ENCODE measurements around the gene CCDC112.

Gene CCDC112, protein sequence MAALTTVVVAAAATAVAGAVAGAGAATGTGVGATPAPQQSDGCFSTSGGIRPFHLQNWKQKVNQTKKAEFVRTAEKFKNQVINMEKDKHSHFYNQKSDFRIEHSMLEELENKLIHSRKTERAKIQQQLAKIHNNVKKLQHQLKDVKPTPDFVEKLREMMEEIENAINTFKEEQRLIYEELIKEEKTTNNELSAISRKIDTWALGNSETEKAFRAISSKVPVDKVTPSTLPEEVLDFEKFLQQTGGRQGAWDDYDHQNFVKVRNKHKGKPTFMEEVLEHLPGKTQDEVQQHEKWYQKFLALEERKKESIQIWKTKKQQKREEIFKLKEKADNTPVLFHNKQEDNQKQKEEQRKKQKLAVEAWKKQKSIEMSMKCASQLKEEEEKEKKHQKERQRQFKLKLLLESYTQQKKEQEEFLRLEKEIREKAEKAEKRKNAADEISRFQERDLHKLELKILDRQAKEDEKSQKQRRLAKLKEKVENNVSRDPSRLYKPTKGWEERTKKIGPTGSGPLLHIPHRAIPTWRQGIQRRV

DNA sequence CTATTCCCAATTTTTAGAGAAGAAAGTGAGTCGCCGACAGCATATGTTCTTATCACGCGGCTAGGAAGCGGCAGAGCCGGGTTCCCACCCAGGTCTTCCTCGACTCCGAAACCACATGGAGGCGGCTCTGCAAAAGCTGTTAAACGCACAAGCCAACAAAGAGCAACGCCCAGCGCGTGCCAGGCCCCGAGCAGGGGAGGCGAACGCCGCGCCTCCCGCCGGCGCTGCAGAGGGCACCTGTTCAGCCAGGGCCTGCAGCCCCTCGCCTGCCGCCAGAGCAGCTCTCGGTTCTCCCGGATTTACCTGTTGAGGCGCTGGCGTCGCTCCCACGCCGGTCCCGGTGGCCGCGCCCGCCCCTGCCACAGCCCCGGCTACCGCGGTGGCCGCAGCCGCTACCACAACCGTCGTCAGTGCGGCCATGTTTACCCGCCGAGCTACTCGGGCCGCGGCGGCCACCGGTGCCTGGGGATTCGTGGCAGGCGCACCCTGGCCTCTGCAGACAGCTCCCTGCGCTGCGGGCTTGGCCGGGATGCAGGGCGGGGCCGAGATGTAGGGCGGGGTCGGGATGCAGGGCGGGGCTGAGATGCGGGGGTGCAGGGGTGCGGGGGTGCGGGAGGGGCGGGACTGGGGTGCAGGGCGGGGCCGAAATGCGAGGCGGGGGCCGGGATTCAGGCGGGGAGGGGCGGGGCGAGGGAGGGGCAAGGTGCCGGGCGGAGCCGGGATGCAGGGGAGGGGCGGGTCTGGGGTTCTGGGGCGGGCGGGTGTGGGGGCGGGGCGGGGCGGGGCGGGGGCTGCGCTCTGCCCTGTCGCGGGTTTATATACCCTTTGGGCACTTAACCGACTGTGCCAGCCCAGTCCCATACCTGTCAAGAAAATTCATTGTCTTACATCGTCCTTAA lies at the start of gene CCDC112:
Gene CCDC112, minus strand, starts transcription at position 531 of the 899 bp plus-strand sequence. Its CDS starts 111 bp downstream, at position 420.
- peak; percentile 80 for DNase-seq (ENCODE audit: low read depth, low spot score)

- DNase-seq (ENCODE audit: low read depth, low spot score): no peak
These were observed 48.9 kb upstream of the CCDC112 start for GRCh38 chr5:115345344-115345743.

GRCh38 chr5:115343855-115344254 lies 47.4 kb upstream of the CCDC112 start:
- no peak for DNase-seq (ENCODE audit: low read depth, low spot score)

DNA sequence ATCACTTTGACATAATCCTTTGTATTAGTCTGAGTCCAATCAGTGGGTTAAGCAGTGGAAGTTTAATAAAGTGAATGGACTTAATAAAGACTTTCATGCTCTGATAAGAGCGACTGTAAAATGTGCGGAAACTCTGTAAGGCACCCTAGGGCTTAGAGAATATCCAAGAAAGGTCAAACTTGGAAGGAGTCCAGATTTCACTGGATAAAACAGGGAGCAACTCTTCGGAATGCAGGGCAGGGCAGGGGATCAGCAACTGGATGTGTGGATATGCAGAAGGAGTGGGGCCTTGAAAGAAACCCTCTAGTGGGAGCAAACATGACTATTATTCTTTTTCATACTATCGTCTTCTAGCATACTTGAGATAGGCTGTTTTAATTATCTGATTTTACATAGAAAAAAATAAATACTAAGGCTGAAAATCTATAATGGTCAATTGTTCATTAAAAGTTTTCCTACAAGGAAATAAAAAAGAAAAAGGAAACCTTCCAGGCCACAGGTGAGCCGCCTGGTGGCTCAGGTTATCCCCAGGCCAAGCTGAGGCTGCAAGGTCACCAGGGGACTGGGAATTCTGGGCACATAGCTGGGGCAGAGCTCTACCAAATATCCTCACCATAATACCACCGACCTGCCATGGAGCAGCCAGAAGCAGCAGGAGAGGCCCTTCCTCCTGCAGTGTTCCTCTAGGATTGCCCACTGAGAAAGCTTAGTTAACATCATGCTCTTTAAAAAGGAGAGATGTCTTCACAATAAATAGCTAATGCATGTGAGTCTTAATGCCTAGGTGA lies 46.3 kb upstream of the CCDC112 start:
- no peak for DNase-seq (ENCODE audit: low read depth, low spot score)

DNA sequence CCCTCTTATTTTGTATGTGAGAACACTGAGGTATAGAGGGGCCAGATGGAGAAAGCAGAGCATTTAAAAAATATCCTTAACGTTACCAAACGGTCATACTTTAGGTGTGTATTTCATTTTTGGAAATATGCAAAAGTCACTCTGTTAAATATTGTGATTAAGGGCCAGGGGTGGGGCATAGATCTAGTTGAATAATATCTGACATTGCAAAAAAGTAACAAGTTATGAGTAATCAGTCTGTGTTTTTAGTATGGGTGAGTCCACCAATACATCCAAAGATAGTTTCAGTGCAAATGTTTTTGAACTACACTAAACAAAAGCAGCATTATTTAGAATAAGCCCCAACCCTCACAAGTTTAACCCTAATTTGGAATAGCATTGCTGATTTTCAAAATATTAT lies 45.3 kb upstream of the CCDC112 start:
- DNase-seq (ENCODE audit: low read depth, low spot score): no peak

DNA sequence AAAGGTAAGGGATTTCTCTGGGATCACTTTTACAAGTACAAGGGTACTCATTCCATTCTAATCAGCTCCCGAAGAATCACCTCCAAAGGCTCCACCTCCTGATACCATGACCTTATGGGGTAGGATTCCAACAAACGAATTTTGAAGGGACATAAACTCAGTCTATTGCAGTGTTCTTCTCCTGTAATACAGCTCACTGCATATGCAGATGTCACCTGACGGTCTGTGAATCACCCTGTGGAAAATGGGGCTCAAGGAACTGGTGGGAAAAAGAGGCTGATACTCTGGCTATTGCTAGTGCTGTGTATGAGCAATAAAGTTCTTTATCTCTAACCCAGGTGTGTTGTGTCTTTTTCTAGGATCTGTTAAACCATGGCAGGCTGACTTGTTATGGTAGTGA lies 42.4 kb upstream of the CCDC112 start:
- DNase-seq (ENCODE audit: low read depth, low spot score): no peak

GRCh38 chr5:115337882-115338281 lies 41.4 kb upstream of the CCDC112 start:
- no peak for DNase-seq (ENCODE audit: low read depth, low spot score)

DNA sequence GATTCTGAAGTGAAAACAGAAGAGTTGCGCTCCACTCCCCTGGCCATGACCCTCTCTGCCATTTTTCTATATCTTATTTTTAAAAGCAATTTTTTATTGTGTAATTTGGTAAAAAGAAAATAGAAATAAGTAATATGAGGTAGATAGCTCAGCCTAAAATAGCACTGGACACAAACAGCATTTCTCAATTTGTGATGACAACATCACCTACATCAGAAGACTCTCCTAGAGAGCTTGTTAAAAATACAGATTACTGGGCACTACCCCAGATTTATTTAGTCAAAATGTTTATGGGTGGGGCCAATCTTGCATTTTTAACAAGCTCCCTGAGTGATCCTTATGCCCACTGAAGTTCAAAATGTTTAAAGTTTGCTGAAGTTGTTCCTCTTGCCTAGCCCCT lies 40.5 kb upstream of the CCDC112 start:
- DNase-seq (ENCODE audit: low read depth, low spot score): no peak

GRCh38 chr5:115336201-115336720 lies 39.8 kb upstream of the CCDC112 start:
- no peak for DNase-seq (ENCODE audit: low read depth, low spot score)

DNA sequence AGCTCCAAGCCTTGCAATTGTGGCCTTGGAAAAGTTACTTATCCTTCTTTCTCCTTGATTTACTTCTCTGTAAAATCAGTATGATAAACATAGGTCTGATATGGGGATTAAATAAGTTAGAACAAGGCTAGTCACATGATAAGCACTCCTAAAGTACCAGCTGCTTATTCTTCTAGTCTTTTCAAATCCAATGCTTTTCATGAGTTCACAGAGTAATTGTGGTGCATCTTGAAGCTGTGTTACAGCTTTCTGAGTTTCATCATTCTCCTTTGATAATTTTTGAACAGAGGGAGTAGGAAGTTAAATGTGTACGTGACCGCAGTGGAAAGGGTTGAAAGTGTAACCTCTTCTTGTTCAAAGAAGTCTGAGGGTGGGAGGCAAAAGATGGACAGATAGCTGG lies 38.8 kb upstream of the CCDC112 start:
- no peak for DNase-seq (ENCODE audit: low read depth, low spot score)

DNA sequence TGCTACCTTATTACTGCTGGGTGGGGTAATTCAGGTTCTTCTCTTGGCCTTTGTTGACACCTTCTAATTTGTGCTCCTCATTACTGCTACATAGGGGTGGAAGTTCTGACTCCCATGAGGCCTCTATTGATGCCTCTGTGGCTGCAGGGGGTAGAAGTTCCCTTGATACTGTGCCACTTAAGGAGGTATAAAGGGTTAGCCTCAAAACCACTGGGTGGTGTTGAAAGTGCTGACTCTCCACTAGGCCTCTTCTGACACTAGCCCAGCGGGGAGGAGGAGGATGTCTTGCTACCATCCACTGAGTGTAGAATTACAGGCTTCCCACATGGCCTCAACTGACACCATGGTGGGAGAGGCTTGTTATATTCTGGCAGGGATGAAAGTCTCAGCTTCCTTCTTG lies 36.7 kb upstream of the CCDC112 start:
- DNase-seq (ENCODE audit: low read depth, low spot score): peak; percentile 10

DNA sequence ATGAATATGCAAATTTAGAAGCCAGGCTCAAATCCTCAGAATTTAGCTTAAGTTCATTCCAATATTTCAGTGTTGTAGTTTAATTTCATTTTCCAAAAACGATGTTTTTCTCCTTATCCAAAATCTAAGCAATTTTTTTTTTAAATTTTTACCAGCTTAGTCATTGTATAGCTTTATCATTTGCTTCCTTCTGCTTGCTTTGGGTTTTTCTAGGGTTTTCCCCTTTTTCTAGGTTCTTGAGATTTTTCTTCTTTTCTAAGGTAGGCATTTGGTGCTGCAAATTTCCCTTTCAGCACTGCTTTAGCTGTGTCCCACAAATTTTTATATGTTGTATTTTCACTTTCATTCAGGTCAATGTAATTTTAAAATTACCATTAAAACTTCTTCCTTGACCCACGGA lies 34.4 kb upstream of the CCDC112 start:
- DNase-seq (ENCODE audit: low read depth, low spot score): no peak

- DNase-seq (ENCODE audit: low read depth, low spot score): peak; percentile 72
These were observed 33.0 kb upstream of the CCDC112 start for GRCh38 chr5:115329475-115329874.

GRCh38 chr5:115328617-115329274 lies 32.3 kb upstream of the CCDC112 start:
- peak; percentile 76 for DNase-seq (ENCODE audit: low read depth, low spot score)

GRCh38 chr5:115325296-115325959 lies 29.0 kb upstream of the CCDC112 start:
- DNase-seq (ENCODE audit: low read depth, low spot score): no peak

DNA sequence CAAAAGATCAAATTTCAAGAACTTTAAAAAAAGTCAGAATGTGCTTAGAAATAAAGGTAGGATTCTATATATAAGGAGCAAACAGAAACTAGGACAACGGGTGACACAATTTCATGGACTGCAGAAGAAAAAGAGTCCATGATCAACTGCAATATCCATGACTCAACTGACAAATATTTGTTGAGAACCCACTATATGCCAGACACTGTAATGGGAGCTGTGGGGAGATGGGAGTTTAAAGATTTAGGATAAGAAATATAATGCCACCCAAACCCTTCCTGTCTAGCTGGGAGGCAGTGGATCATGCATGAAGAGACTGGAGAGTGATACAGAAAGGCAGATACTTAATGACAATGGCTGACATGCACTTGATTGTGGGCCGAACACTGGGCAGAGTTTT lies 27.6 kb upstream of the CCDC112 start:
- DNase-seq (ENCODE audit: low read depth, low spot score): no peak

DNA sequence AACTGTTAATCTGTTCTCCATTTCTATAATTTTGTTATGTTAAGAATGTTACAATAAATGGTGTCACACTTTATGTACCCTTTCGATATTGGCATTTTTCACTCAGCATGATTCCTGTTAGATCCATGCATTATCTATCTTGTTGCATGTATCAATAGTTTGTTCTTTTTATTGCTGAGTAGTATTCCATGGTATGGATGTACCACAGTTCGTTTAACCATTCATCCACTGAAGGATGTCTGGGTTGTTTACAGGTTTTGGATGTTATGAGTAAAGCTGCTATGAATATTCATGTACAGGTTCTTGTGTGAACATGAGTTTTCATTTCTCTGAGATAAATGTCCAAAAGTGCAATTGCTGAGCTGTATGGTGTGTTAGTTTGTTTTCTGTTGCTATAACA lies 26.3 kb upstream of the CCDC112 start:
- no peak for DNase-seq (ENCODE audit: low read depth, low spot score)

DNA sequence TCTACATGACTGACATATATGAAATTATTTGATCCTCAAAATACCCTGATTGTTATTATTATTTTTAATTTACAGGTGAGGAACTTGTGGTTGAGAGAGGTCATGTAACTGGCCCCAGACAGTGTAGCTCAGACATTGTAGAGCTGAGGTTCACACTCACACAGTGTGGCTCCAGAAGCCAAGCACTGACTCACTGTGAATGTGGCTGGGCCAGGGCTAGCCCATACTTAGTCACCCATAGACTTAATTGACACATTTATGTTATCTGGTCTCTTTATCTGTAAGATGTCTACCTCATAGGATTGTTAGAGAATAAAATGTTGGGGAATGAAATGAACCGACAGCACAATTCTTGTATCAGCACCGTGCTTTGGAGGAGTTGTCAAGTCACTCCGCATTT lies 24.9 kb upstream of the CCDC112 start:
- DNase-seq (ENCODE audit: low read depth, low spot score): no peak

DNA sequence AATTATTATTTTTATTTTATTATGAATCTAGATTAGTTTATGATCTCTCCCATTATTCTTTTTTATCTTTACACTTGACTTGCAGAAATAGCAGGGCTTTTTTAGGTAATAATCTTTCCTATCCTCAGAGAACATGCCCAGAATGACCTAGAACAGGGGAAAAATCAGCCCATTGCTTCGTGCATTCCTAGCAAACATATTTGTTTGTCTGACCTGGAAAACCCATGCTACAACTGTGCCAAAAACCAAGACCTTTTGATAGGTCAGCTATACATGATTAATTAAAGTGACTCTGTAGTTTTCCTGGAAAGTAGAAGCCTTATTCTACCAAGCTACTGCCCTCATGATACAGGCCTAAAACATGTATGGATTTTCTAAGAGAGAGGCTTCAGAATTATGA lies 24.1 kb upstream of the CCDC112 start:
- no peak for DNase-seq (ENCODE audit: low read depth, low spot score)

- DNase-seq (ENCODE audit: low read depth, low spot score): no peak
These were observed 23.6 kb upstream of the CCDC112 start for GRCh38 chr5:115320006-115320405.

All from ELF-1 (cell line).